Neural cell (in vitro differentiated cells): ENCODE data around the gene IL12RB1. TPM values are rescaled to one million over a fixed set of nuclear protein-coding genes. Genes with fewer than 3 reads are reported as not detected.

ENCODE experiments used
- H2AFZ ChIP-seq: fragments of 200-600, 300-800 bp; sonication (generic), shearing (Covaris generic); 2 replicates; pipeline ENCODE4 v1.6.0; 2014; ENCODE audit warnings: low read depth, mild to moderate bottlenecking, antibody characterized with exemption, low read length, moderate library complexity
- H3F3A ChIP-seq: fragments of 200-600 bp; shearing (Covaris generic); 2 replicates; pipeline ENCODE4 v1.6.1; 2016; ENCODE audit warnings: mild to moderate bottlenecking, moderate library complexity, mixed read lengths, antibody characterized with exemption, low read length; ENCODE audit not compliant: insufficient read depth, poor library complexity, severe bottlenecking
- H3K27ac ChIP-seq: fragments of 200-600, 300-800 bp; sonication (generic), shearing (Covaris generic); 2 replicates; pipeline ENCODE4 v1.5.1; 2014; ENCODE audit warnings: mild to moderate bottlenecking, low read length, moderate library complexity
- H3K27me3 ChIP-seq: fragments of 300-800, 200-600 bp; sonication (generic), shearing (Covaris generic); 2 replicates; pipeline ENCODE4 v1.6.0; 2014; ENCODE audit warnings: mild to moderate bottlenecking, low read depth, low read length, moderate library complexity; ENCODE audit not compliant: insufficient read depth
- H3K36me3 ChIP-seq: fragments of 300-800, 200-600 bp; sonication (generic), shearing (Covaris generic); 2 replicates; pipeline ENCODE4 v1.5.1; 2014; ENCODE audit warnings: mild to moderate bottlenecking, antibody characterized with exemption, low read length, moderate library complexity; ENCODE audit not compliant: insufficient read depth
- H3K4me2 ChIP-seq: fragments of 300-800, 200-600 bp; sonication (generic), shearing (Covaris generic); 2 replicates; pipeline ENCODE4 v1.6.0; 2014; ENCODE audit warnings: mild to moderate bottlenecking, low read length
- H3K4me3 ChIP-seq: fragments of 300-800, 200-600 bp; sonication (generic), shearing (Covaris generic); 2 replicates; pipeline ENCODE4 v1.5.1; 2014; ENCODE audit warnings: mild to moderate bottlenecking, low read length, moderate library complexity
- H3K79me2 ChIP-seq: fragments of 200-600 bp; shearing (Covaris generic); replicated peaks from 2 replicates; pipeline ENCODE4 v1.6.0; 2014; ENCODE audit warnings: mild to moderate bottlenecking, low read length, moderate library complexity; ENCODE audit not compliant: insufficient read depth
- H3K9ac ChIP-seq: fragments of 300-800, 200-600 bp; sonication (generic), shearing (Covaris generic); 2 replicates; pipeline ENCODE4 v1.6.1; 2016; ENCODE audit warnings: mild to moderate bottlenecking, low read length, mixed read lengths
- H3K9me2 ChIP-seq: fragments of 200-600 bp; shearing (Covaris generic); 2 replicates; pipeline ENCODE4 v1.6.1; 2016; ENCODE audit warnings: mild to moderate bottlenecking, low read length, mixed read lengths; ENCODE audit not compliant: insufficient read depth
- H3K9me3 ChIP-seq: fragments of 200-600, 300-800 bp; sonication (generic), shearing (Covaris generic); 2 replicates; pipeline ENCODE4 v1.6.1; 2016; ENCODE audit warnings: mild to moderate bottlenecking, mixed run types, low read length, moderate library complexity, mixed read lengths
- H4K20me1 ChIP-seq: fragments of 200-600 bp; shearing (Covaris generic); 2 replicates; pipeline ENCODE4 v1.6.1; 2016; ENCODE audit warnings: mild to moderate bottlenecking, mixed run types; ENCODE audit not compliant: insufficient read depth
- CTCF ChIP-seq: fragments of 450-650 bp; IDR thresholded peaks from 2 replicates; pipeline ENCODE4 v1.5.1; 2014; ENCODE audit warnings: antibody characterized with exemption, mild to moderate bottlenecking, moderate library complexity; ENCODE audit not compliant: poor library complexity, severe bottlenecking
- EP300 ChIP-seq: fragments of 450-650 bp; conservative IDR thresholded peaks from 2 replicates; pipeline ENCODE4 v1.6.1; 2014; ENCODE audit warnings: antibody characterized with exemption, mild to moderate bottlenecking, moderate library complexity; ENCODE audit not compliant: poor library complexity, severe bottlenecking
- EZH2 ChIP-seq: fragments of 200-600, 300-800 bp; shearing (Covaris generic), sonication (generic); IDR thresholded peaks from 2 replicates; pipeline ENCODE4 v1.6.1; 2014; ENCODE audit warnings: antibody characterized with exemption, low read length, borderline replicate concordance, mild to moderate bottlenecking; ENCODE audit not compliant: insufficient read depth, poor library complexity, severe bottlenecking
- MXI1 ChIP-seq: fragments of 450-650 bp; conservative IDR thresholded peaks from 2 replicates; pipeline ENCODE4 v1.6.1; 2014; ENCODE audit warnings: antibody characterized with exemption, mild to moderate bottlenecking; ENCODE audit not compliant: poor library complexity, severe bottlenecking
- POLR2AphosphoS5 ChIP-seq: IDR thresholded peaks from 2 replicates; pipeline ENCODE4 v1.6.1; 2012
- RAD21 ChIP-seq: fragments of 450-650 bp; conservative IDR thresholded peaks from 2 replicates; pipeline ENCODE4 v1.6.1; 2014; ENCODE audit warnings: antibody characterized with exemption, mild to moderate bottlenecking, moderate library complexity
- REST ChIP-seq: IDR thresholded peaks from 2 replicates; pipeline ENCODE4 v1.6.1; 2012; ENCODE audit warnings: borderline replicate concordance
- SMC3 ChIP-seq: fragments of 450-650 bp; conservative IDR thresholded peaks from 2 replicates; pipeline ENCODE4 v1.6.1; 2014; ENCODE audit warnings: antibody characterized with exemption, mild to moderate bottlenecking, moderate library complexity; ENCODE audit not compliant: poor library complexity
- TAF1 ChIP-seq: IDR thresholded peaks from 2 replicates; pipeline ENCODE4 v1.6.1; 2012; ENCODE audit warnings: low read depth
- polyA plus RNA-seq: library from polyadenylated mRNA; depleted of rRNA; stranded (reverse); fragments of >200 nt; gene quantifications from 2 replicates; pipeline ENCODE4 v1.2.3, GENCODE V29; 2014

Gene IL12RB1
- polyA plus RNA-seq, 1 donor from 2014 or later, result not detected

GRCh38 chr19:18009412-18010066, 77.2 kb downstream of the IL12RB1 start:
- Histone ChIP-seq H3K27ac (no peak overlapping the region), H3K4me3 (no peak overlapping the region), H4K20me1 (no peaks in the 10 kb centered on the region), H3K79me2 (no peaks in the 10 kb centered on the region), H3K36me3 (no peaks in the 10 kb centered on the region), H3K4me2 (no peak overlapping the region), H3F3A (no peaks in the 10 kb centered on the region), H3K9me3 (no peaks in the 10 kb centered on the region), H3K9ac (no peak overlapping the region), H2AFZ (no peak overlapping the region), H3K27me3 (no peaks in the 10 kb centered on the region), H3K9me2 (no peaks in the 10 kb centered on the region)
- TF ChIP-seq EZH2, result no peak
- no peak for TF ChIP-seq EP300
- no peak for TF ChIP-seq SMC3
- TF ChIP-seq CTCF, result no peak
- TF ChIP-seq RAD21, result no peak
- TF ChIP-seq REST, result no peak
- TF ChIP-seq MXI1, result no peak
- no peak for TF ChIP-seq POLR2AphosphoS5
- no peak for TF ChIP-seq TAF1

Other genes starting within 250 kb of the IL12RB1 start
- 0.04 and 0.11 TPM in 2 replicates for gene JAK3, start 239.0 kb downstream of the IL12RB1 start, polyA plus RNA-seq
- 668 and 681 TPM in 2 replicates for gene RPL18A, start 227.0 kb downstream of the IL12RB1 start, polyA plus RNA-seq
- not detected in 2 replicates for gene SLC5A5, start 215.0 kb downstream of the IL12RB1 start, polyA plus RNA-seq
- gene CCDC124, start 153.9 kb downstream of the IL12RB1 start, polyA plus RNA-seq, result 30.4 and 31.0 TPM in 2 replicates
- 9.9 and 13.8 TPM in 2 replicates for gene KCNN1, start 119.8 kb downstream of the IL12RB1 start, polyA plus RNA-seq
- 0.10 and 3.6 TPM in 2 replicates for gene ARRDC2, start 78.8 kb downstream of the IL12RB1 start, polyA plus RNA-seq
- gene MAST3, start 10.8 kb upstream of the IL12RB1 start, polyA plus RNA-seq, result 2.3 and 2.4 TPM in 2 replicates
- gene PIK3R2, start 66.2 kb upstream of the IL12RB1 start, polyA plus RNA-seq, result 14.8 and 19.1 TPM in 2 replicates
- gene IFI30, start 86.9 kb upstream of the IL12RB1 start, polyA plus RNA-seq, result 0.82 TPM in 1 of 2 replicates, not detected in the other
- 17.7 and 23.8 TPM in 2 replicates for gene MPV17L2, start 106.3 kb upstream of the IL12RB1 start, polyA plus RNA-seq
- gene RAB3A, start 117.1 kb upstream of the IL12RB1 start, polyA plus RNA-seq, result 32.3 and 49.4 TPM in 2 replicates
- 1.6 and 2.6 TPM in 2 replicates for gene PDE4C, start 139.5 kb upstream of the IL12RB1 start, polyA plus RNA-seq
- 2.5 and 3.7 TPM in 2 replicates for gene IQCN, start 187.5 kb upstream of the IL12RB1 start, polyA plus RNA-seq
- gene JUND, start 194.7 kb upstream of the IL12RB1 start, polyA plus RNA-seq, result 94.9 and 134 TPM in 2 replicates
- 382 and 410 TPM in 2 replicates for gene LSM4, start 236.1 kb upstream of the IL12RB1 start, polyA plus RNA-seq